Stimulated activated CD8-positive, alpha-beta memory T cell treated with anti-CD3 and anti-CD28 coated beads, Interleukin-15, amount 100 ng/mL, for 24 hours (primary cell): Measurements from ENCODE around the gene IDH2.
"Not testable (repeated sequence)": the region's sequence is repeated elsewhere in the genome, so short reads cannot be mapped to it uniquely, and the experiment has no call there.

Experiments
- DNase-seq: peaks from one replicate; pipeline ENCODE4 v3.0.0-alpha.2; 2020; ENCODE audit warnings: low read depth

IDH2 gene

GRCh38 chr15:90101969-90102890, at the start of gene IDH2:
Gene IDH2, minus strand, starts transcription at chr15:90102468. Its CDS starts 78 bp downstream, at chr15:90102390.
- DNase-seq = peak; percentile 50

GRCh38 chr15:90150551-90150950, 48.3 kb upstream of the IDH2 start:
- DNase-seq = not testable (repeated sequence)

GRCh38 chr15:90149609-90150340, 47.5 kb upstream of the IDH2 start:
- DNase-seq = no peak

GRCh38 chr15:90146198-90146761, 44.0 kb upstream of the IDH2 start:
- not testable (repeated sequence) for DNase-seq

- DNase-seq = no peak
Measured at GRCh38 chr15:90145761-90146160, 43.5 kb upstream of the IDH2 start.

- DNase-seq = no peak
Measured at GRCh38 chr15:90145259-90145658, 43.0 kb upstream of the IDH2 start.

- DNase-seq = peak; percentile 14
Measured at GRCh38 chr15:90143166-90143655, 40.9 kb upstream of the IDH2 start.

- DNase-seq = no peak
Measured at GRCh38 chr15:90142216-90143165, 40.2 kb upstream of the IDH2 start.

- DNase-seq = no peak
Measured at GRCh38 chr15:90141646-90142045, 39.4 kb upstream of the IDH2 start.

GRCh38 chr15:90139549-90139948, 37.3 kb upstream of the IDH2 start:
- not testable (repeated sequence) for DNase-seq

GRCh38 chr15:90138071-90138833, 36.0 kb upstream of the IDH2 start:
- no peak for DNase-seq

- DNase-seq = no peak
Measured at GRCh38 chr15:90132437-90132836, 30.2 kb upstream of the IDH2 start.

GRCh38 chr15:90131848-90132247, 29.6 kb upstream of the IDH2 start:
- no peak for DNase-seq

- no peak for DNase-seq
Measured at GRCh38 chr15:90130291-90130690, 28.0 kb upstream of the IDH2 start.

- no peak for DNase-seq
Measured at GRCh38 chr15:90126596-90127435, 24.5 kb upstream of the IDH2 start.

- DNase-seq = no peak
Measured at GRCh38 chr15:90126022-90126421, 23.8 kb upstream of the IDH2 start.

GRCh38 chr15:90124507-90124906, 22.2 kb upstream of the IDH2 start:
- DNase-seq = no peak

- no peak for DNase-seq
Measured at GRCh38 chr15:90121086-90121485, 18.8 kb upstream of the IDH2 start.

GRCh38 chr15:90119367-90119766, 17.1 kb upstream of the IDH2 start:
- DNase-seq = no peak

- DNase-seq = no peak
Measured at GRCh38 chr15:90115783-90116182, 13.5 kb upstream of the IDH2 start.
